ENCODE measurements around the gene UMOD. TPM values are rescaled to one million over a fixed set of nuclear protein-coding genes. Genes with fewer than 3 reads are reported as not detected.

Gene UMOD
- total and polyA plus RNA-seq, 2 donors (not counting 3 experiments of a cell fraction or from before 2014, with no cell fraction given): not detected

- DNase-seq (ENCODE audit: low read depth, low spot score) (no peak), FAIRE-seq (no peak)
- CTCF ChIA-PET: interaction anchor here (3.0 to 5.9 kb wide), 3 partner anchors 11 to 403 kb away, joined by 10 to 264 read pairs (median 62); no protein-coding TSS in a partner anchor
- H3K4me1 ChIP-seq (ENCODE audit: control insufficient read depth, extremely low read depth, insufficient read depth, low read length): no peaks in the 10 kb centered on the region
- intact Hi-C loops (cut with micrococcal nuclease) (loop anchor here (10.0 kb wide), 1 partner anchor 318 kb away; no protein-coding TSS in a partner anchor), dilution Hi-C loops (cut with MboI; ENCODE audit: extremely low pct_ligation_motif_present, low sequenced_read_pairs) (no loop called here)
- no peak overlapping the region for H3K27ac ChIP-seq (ENCODE audit: insufficient read depth, low read depth, low read length)
- no peak overlapping the region for H3K4me3 ChIP-seq (replicated peaks in 1 of 3; ENCODE audit: insufficient read depth in 1 of 3, low read depth in 1 of 3, low read length in 3 of 3)
- H3K9me3 ChIP-seq (replicated peaks; ENCODE audit: control insufficient read depth, insufficient read depth, low read length): no peaks in the 10 kb centered on the region
- TF ChIP-seq GATA2 (IDR thresholded peaks at IDR 0.05; ENCODE audit: insufficient read depth, insufficient read length, low read depth, low read length) (no peak), POLR2AphosphoS5 (IDR thresholded peaks at IDR 0.05; ENCODE audit: insufficient read depth, low read depth, low read length) (no peak), CTCF (IDR thresholded peaks at IDR 0.05; ENCODE audit: extremely low read depth in 1 of 2, insufficient read depth in 1 of 2, low read depth in 1 of 2, low read length in 2 of 2) (no peak), JUN (IDR thresholded peaks at IDR 0.05; ENCODE audit: borderline replicate concordance, insufficient read depth, insufficient read length, low read depth) (no peak), MAX (IDR thresholded peaks at IDR 0.05; ENCODE audit: insufficient read depth, insufficient read length) (no peak), FOS (IDR thresholded peaks at IDR 0.05; ENCODE audit: borderline replicate concordance, insufficient read depth, low read length) (no peak), MYC (IDR thresholded peaks at IDR 0.05; ENCODE audit: low read depth, low read length) (no peak), EZH2 (IDR thresholded peaks at IDR 0.05; ENCODE audit: borderline replicate concordance, low read depth, low read length, severe bottlenecking) (no peak), POLR2A (IDR thresholded peaks at IDR 0.05; ENCODE audit: low read depth, low read length) (no peak)
- no peaks in the 10 kb centered on the region for H3K79me2 ChIP-seq (ENCODE audit: control insufficient read depth, insufficient read depth, low read length)
- POLR2A ChIA-PET: no interaction called here
- H4K20me1 ChIP-seq (replicated peaks; ENCODE audit: control insufficient read depth, extremely low read depth, insufficient read depth, low read length): no peaks in the 10 kb centered on the region
- H3K27me3 ChIP-seq (ENCODE audit: control insufficient read depth in 2 of 2, insufficient read depth in 2 of 2, low read length in 2 of 2): no peaks in the 10 kb centered on the region
- H3K9ac ChIP-seq (replicated peaks; ENCODE audit: extremely low read depth, insufficient read depth, low read length): no peak overlapping the region
- no peaks in the 10 kb centered on the region for H3K9me1 ChIP-seq (replicated peaks; ENCODE audit: control insufficient read depth, extremely low read depth, insufficient read depth, low read length)
- no peak overlapping the region for H3K4me2 ChIP-seq (ENCODE audit: insufficient read depth, low read length)
- no TSS peak for BruUV-seq (replicated peaks)
- no peaks in the 10 kb centered on the region for H3K36me3 ChIP-seq (ENCODE audit: control insufficient read depth in 2 of 2, extremely low read depth in 1 of 2, insufficient read depth in 2 of 2, low read length in 2 of 2)
- no peak overlapping the region for H2AFZ ChIP-seq (ENCODE audit: low read depth, low read length)
These were observed 50.1 kb downstream of the UMOD start for GRCh38 chr16:20302389-20302788.
